OCI-M2 (cell line): ENCODE data around the gene FXYD6.
"Not testable (repeated sequence)": the region's sequence is repeated elsewhere in the genome, so short reads cannot be mapped to it uniquely, and the experiment has no call there.

ENCODE experiments used
- DNase-seq: peaks from one replicate; lab custom pipeline; 2025; ENCODE audit not compliant: unreplicated experiment; lab: John Stamatoyannopoulos, UW

FXYD6 gene

GRCh38 chr11:117876341-117877119 is at the start of gene FXYD6:
Gene FXYD6, minus strand, starts transcription at chr11:117876658. Its CDS starts 33,882 bp downstream, at chr11:117842776.
- DNase-seq = no peak

- DNase-seq = not testable (repeated sequence)
Observed at GRCh38 chr11:117926166-117926565, 49.7 kb upstream of the FXYD6 start.

GRCh38 chr11:117925198-117925925 is 48.9 kb upstream of the FXYD6 start:
- no peak for DNase-seq

- DNase-seq = no peak
Observed at GRCh38 chr11:117924631-117925170, 48.2 kb upstream of the FXYD6 start.

GRCh38 chr11:117923773-117924172 is 47.3 kb upstream of the FXYD6 start:
- DNase-seq = no peak

GRCh38 chr11:117923275-117923674 is 46.8 kb upstream of the FXYD6 start:
- DNase-seq = no peak

GRCh38 chr11:117921893-117922292 is 45.4 kb upstream of the FXYD6 start:
- no peak for DNase-seq

GRCh38 chr11:117921456-117921855 is 45.0 kb upstream of the FXYD6 start:
- DNase-seq = no peak

GRCh38 chr11:117919781-117920221 is 43.3 kb upstream of the FXYD6 start:
- no peak for DNase-seq

- DNase-seq = no peak
Observed at GRCh38 chr11:117919341-117919740, 42.9 kb upstream of the FXYD6 start.

GRCh38 chr11:117918366-117919255 is 42.2 kb upstream of the FXYD6 start:
- DNase-seq = no peak

GRCh38 chr11:117917591-117918151 is 41.2 kb upstream of the FXYD6 start:
- DNase-seq = no peak

- DNase-seq = no peak
Observed at GRCh38 chr11:117916956-117917355, 40.5 kb upstream of the FXYD6 start.

- DNase-seq = no peak
Observed at GRCh38 chr11:117915672-117916235, 39.3 kb upstream of the FXYD6 start.

GRCh38 chr11:117914991-117915618 is 38.6 kb upstream of the FXYD6 start:
- no peak for DNase-seq

GRCh38 chr11:117914398-117914761 is 37.9 kb upstream of the FXYD6 start:
- no peak for DNase-seq

GRCh38 chr11:117913736-117914397 is 37.4 kb upstream of the FXYD6 start:
- no peak for DNase-seq

GRCh38 chr11:117912497-117912896 is 36.0 kb upstream of the FXYD6 start:
- DNase-seq = no peak

- no peak for DNase-seq
Observed at GRCh38 chr11:117911694-117912093, 35.2 kb upstream of the FXYD6 start.
